ENCODE measurements around the gene DNAJC22.

The DNAJC22 gene

DNA sequence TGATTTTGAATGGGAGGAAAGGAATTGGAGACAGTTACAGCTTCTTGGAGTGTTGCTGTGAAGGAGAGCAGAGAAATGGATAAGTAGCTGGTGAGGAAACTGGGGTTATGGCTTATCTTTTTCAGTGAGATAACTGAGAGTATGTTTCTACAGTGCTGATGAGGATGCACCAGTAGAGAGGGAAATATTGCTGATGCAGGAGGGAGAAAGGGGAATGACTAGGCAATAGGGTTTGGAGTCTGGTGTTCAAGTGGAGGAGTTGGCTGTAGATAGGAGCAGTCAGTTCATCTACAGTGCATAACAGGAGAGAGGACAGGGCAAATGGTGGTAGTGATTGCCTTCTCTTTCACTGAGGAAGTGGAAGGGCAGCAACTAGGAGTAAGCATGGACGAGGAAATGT is 53.6 kb downstream of the DNAJC22 start:
- no peak for TF ChIP-seq POLR2A (IDR thresholded peaks at IDR 0.05; ENCODE audit: low read depth, low read length)
- DNase-seq (ENCODE audit: insufficient read length, low spot score), result no peak
- FAIRE-seq, result no peak

Measured in H54 (cell line).